Stimulated activated naive CD8-positive, alpha-beta T cell treated with anti-CD3 and anti-CD28 coated beads, Interleukin-15, Interleukin-2, amounts not matched to agents 100 U/mL and 50 U/mL, for 24 hours (primary cell): Measurements from ENCODE around the gene PRELID2.
"Not testable (repeated sequence)": the region's sequence is repeated elsewhere in the genome, so short reads cannot be mapped to it uniquely, and the experiment has no call there.

ENCODE experiments used
- ATAC-seq: fragments of 150-1000 bp; cut with Tn5 transposase; one replicate; pipeline ENCODE4 v1.10.0; 2021
- DNase-seq: peaks from one replicate; pipeline ENCODE4 v3.0.0; 2021

The PRELID2 gene

DNA sequence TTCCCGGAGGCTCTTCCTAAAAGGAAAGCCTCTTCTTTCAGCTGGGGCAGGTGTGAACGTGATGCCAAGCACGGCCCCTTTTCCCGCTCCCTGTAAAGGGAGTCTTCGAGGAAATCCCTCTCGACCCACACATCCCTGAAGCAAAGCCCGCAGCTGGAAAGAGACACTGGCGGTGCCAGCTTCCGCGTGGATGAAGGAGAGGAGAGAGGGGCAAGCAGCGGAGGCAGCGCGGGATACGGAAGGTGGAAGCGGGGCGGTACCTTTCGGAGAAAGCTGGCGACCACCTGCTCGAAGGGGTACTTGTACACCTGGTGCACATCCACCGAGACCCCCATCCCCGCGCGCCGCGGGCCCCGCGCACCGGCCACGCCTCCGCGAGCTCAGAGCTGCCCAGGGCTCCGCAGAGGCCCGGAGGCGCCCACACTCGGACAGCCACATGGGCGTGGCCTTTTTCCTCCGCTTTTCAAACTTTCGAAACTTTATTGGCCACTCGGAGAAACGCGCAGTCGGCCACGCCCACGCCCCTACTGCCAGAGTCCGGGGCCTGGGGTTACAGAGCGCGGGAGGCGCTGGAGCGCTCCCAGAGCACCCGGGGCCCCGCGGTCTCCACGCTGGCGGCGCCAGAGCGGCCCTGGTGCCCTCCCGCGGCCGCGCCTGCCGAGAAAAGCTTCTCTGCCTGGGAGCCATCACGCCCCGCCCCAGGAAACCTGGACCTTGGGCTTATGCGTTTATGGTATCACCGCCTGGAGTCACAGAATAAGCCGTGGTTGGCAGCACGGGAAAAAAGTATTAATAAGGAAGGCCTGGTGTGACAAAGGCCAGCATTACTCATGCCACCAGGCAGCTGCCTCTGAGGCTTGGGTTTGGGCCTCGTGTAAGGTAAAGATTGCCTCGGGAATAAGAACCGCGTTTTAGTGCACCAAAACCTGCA lies at the start of gene PRELID2:
Gene PRELID2 (minus strand): TSS at position 426 of the 931 bp plus-strand sequence. CDS start 91 bp downstream, at position 335.
- peak; percentile 66 for DNase-seq
- peak; percentile 77 for ATAC-seq

DNA sequence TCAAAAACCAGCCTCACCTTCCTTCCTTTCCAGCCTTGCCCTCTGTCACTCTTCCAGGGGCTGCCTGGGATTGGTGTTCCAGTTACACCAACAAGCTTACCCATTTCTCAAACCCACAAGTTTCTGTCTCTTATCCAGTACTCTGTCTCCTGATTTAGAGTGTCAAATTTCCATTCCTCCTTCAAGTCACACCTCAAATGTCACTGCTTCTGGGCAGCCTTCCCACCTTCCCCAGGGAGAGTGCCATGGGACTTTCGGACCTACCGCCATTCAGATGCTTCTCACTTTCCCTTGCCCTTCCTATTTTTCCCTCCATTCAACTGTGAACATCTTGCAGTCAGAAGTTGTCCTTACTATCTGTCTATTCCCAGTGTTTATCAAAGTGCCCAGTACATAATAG lies 39.6 kb upstream of the PRELID2 start:
- DNase-seq (no peak), ATAC-seq (no peak)

DNA sequence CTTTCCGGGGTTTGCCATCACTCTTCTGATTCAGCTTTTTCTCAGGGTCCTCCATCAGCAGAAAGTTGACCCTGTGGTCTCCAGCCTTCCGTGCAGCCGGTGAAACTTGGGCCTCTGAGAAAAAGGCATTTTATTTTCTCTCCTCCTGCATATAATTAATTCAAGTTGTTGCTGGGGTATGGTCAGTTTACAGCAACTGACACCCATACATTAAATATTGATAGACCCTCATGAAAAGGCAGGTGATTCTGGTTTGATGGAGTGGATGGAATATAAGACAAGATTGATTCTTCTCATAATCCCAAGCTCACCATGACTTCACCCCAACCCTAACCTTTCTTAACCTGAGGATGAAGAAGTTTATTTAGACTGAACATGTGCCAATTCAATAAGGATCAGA lies 37.8 kb upstream of the PRELID2 start, which contains the start of gene GRXCR2:
Gene GRXCR2 (minus strand): TSS at position 101 of the 400 bp plus-strand sequence. CDS start 46 bp downstream, at position 55.
- ATAC-seq (no peak), DNase-seq (no peak)

- DNase-seq (no peak), ATAC-seq (no peak)
Measured at GRCh38 chr5:145872486-145872885, 37.3 kb upstream of the PRELID2 start.

- no peak for ATAC-seq
Measured at GRCh38 chr5:145869753-145870152, 34.6 kb upstream of the PRELID2 start.

GRCh38 chr5:145867806-145868205 lies 32.7 kb upstream of the PRELID2 start:
- ATAC-seq, result no peak
- DNase-seq, result no peak

More at GRCh38 chr5:145869753-145870152, 34.6 kb upstream of the PRELID2 start:
- DNase-seq, result no peak

GRCh38 chr5:145864432-145864831 lies 29.3 kb upstream of the PRELID2 start:
- DNase-seq, ATAC-seq: not testable (repeated sequence)

- ATAC-seq, result no peak
- DNase-seq, result no peak
Measured at GRCh38 chr5:145863003-145863402, 27.9 kb upstream of the PRELID2 start.

DNA sequence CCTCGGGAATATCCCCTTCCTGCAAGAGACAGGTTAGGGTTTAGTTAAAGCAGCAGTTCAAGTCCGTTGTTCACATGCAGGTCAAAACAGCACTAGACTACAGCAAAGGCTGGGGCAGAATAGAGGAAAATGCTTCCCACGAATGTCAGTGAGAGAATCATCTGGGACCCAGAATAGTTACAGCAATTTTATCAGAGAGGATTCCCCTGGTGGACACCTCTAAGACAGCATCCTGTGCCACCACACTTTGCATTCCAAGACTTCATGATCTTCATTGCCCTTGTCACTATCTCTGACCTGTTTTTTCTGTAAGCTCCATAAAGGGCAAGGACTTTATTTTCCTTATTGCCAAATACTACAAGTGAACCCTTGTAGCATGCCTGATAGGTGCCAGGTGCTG lies 24.8 kb upstream of the PRELID2 start:
- ATAC-seq, result no peak

DNA sequence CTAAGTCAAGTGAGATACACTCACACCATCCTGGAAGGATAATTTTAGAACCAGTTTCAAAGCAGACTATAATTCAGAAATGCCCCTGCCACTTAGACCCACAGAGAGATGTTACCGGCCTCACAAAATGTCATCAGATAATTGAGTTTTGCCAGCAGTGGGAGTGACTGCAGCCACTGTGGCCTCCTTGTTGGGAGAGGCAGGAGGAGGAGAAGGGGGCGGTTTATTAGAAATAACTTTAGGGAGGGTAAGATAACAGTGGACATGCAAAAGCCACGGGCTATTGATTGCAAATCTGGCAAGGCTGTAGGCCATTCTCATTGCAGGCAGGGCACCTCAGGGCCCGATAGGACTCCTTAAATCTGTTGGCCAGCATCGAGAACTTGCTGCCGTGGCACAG lies 24.3 kb upstream of the PRELID2 start:
- DNase-seq (no peak), ATAC-seq (no peak)

More for the DNA sequence above, 24.8 kb upstream of the PRELID2 start:
- no peak for DNase-seq

GRCh38 chr5:145858959-145859358 lies 23.8 kb upstream of the PRELID2 start:
- DNase-seq (no peak), ATAC-seq (no peak)

DNA sequence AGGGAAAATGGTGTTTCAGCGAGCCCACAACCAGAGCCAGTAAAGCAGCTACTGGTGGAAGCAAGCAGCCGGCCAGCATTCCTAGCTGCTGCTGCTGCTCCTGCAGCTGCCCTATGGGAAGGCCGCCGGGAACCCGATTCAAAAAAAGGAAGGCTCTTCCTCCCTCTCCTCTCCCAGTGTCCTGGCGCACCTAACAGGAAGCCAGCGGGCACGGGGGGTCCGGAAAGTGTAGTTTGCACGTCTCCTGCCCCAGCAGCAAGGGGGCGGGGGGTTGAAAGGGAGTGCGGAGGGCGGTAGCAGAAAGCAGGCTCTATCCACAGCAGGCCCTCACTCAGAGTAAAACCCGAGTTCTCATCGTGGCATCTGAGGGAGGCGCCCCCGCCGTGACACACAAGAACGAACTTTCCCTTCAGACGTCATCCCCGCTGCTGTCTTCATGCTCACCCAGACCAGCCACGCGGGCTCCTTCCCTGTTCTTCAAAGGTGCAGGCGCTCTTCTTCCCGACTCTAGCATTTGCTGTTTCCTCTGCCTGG lies 21.2 kb upstream of the PRELID2 start:
- DNase-seq (peak; percentile 15), ATAC-seq (peak; percentile 65)

DNA sequence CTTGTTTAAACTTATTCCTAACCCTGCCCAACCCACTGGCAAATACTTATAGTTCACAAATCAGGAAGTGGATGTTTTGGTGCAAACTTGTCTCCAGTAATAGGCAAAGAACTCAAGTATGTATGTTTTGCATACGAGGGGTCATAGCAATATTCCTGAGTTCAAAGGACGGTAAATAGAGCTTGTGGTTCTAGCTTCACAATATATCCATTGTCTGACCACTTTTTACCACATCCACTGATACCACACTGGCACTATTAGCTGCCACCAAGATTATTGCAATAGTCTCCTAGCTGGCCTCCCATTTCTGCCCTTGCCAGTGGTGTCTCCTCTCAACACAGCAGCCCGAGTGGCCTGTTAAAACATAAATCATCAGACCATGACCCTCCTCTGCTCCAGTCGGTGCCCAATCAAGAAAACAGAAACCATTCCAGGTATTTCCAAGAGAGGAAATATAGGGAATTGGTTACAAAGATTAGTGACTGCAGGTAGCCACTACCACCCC lies 20.7 kb upstream of the PRELID2 start:
- ATAC-seq (no peak), DNase-seq (no peak)

GRCh38 chr5:145854651-145855258 lies 19.6 kb upstream of the PRELID2 start:
- DNase-seq, result no peak
- ATAC-seq, result no peak

DNA sequence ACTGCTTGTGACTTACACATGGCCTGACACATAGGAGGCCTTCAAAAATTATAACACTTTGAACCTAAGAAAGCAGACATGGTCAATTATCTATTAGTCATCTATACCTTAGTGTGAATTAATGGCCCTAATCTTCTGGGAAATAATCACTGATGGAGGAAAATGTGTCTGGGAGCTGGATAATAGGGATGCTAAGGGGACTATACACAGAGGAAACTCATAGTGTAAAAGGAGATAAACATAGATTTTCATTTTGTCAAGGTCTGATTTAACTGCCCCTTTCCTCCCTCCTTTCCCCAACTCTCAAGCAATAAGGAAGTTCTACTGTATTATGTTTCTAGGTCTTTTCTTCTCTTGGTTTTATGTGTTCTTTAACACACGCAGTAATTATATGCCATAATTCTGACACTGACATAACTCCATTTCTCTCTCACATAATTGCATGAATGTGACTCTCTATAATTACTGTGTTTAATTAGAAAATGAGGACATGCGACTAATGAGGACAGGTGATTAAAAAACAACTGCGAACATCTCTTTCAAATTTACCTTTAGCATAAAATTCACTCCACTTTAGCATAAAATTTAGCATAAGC lies 18.7 kb upstream of the PRELID2 start:
- DNase-seq, result no peak
- ATAC-seq, result no peak

DNA sequence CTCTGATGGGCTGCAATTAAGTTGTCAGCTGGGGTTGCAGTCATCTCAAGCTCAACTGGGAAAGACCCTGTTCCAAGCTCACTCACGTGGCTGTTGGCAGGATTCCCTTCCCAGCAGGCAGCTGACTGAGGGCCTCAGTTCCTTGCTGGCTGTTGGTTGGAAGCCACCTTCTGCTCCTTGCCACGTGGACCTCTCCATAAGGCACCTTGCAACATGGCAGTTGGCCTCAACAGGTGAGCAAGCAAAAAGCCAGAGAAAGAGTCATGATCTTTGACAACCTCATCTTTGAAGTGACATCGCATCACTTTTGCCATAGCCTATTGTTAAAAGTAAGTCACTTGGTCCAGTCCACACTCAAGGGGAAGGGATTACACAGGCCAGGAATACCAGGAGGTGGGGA lies 17.8 kb upstream of the PRELID2 start:
- ATAC-seq, result no peak
- no peak for DNase-seq

DNA sequence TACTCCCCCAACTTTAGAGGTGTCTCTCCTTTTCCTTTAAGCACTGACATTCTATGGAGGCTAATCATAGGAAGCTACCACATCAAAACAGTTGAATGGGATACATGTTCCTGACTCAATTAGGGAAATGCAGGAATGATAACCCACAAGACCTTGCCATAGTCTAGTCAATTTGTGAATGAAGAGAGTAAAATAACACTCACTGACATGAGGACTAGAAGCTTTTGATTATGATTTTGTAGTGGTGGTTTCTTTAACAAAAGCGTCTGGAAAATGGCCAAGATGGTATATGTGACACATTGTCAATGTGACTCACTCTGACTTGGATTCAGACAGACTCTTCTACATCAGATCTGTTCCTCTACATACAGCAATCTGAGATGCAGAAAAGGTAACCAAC lies 13.7 kb upstream of the PRELID2 start:
- DNase-seq, result no peak
- no peak for ATAC-seq

DNA sequence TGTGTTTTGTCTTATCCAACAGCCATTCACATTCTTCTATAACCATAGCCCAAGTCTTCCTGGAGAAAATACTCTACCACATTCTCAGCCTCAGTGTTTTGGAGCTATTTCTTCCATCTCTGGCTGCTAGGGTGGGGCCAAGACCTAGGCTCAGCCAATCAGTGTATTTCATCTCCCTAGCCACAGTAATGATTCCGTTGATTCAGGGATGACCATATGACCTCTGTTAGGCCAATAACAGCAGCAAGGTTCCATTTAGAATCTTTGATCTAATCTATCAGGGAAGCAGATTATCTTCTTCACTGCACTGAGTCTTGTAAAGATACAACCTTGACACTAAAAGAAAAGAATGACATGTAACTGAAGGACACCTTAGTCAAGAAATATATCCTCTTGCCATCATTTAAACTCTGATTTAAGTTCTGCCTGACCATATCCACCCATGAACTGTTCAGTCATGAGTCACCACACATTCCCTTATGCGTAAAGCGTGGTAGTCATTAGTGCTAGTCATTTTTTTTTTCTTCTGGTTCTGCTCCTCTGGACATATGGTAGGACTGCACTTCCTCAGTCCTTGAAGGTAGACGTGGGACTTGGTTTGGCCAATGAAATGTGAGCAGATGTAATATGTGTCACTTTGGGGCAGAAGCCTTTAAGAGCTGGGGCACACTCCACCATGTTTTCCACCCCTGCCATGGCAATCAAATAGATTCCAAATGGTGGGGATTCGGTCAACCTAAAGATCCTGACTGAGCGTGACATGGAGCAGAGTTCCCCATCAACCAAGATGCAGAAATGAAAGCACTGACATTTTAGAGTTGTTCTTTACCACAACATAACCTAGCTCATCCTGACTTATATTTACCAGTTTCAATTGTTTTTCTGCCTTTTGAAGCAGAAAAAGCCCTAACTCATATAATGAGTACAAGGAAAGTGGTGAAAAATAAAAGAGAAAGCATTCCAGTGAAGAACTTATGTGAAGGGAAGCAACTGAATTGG lies 12.7 kb upstream of the PRELID2 start:
- ATAC-seq (no peak), DNase-seq (no peak)

GRCh38 chr5:145846081-145846480 lies 10.9 kb upstream of the PRELID2 start:
- DNase-seq (no peak), ATAC-seq (no peak)

- no peak for DNase-seq
- no peak for ATAC-seq
Measured at GRCh38 chr5:145841299-145841698, 6.2 kb upstream of the PRELID2 start.
